SK-N-SH (cell line): Measurements from ENCODE around the gene FCHSD2. TPM values are rescaled to one million over a fixed set of nuclear protein-coding genes. Genes with fewer than 3 reads are reported as not detected.

Experiments
- CTCF ChIA-PET: fragments of 300-600, 350-600 bp; formaldehyde crosslinking; extraction: SDS; loops from one replicate; lab custom pipeline; 2021; lab: Yijun Ruan, JAX
- POLR2A ChIA-PET: fragments of 350-600 bp; sonication (Branson Sonifier 250); formaldehyde crosslinking; extraction: SDS; loops from one replicate; lab custom pipeline; 2020; ENCODE audit warnings: antibody characterized with exemption, inconsistent platforms; lab: Yijun Ruan, JAX
- DNase-seq: peaks from one replicate; pipeline ENCODE4 v3.0.0; 2012
- H2AFZ ChIP-seq: fragments of 200-600 bp; sonication (generic); 2 replicates; pipeline ENCODE4 v1.8.1; 2016; ENCODE audit warnings: antibody characterized with exemption, mild to moderate bottlenecking, low read depth
- H3F3A ChIP-seq: fragments of 200-600 bp; sonication (generic); replicated peaks from 2 replicates; pipeline ENCODE3; 2016; ENCODE audit warnings: antibody characterized with exemption, mild to moderate bottlenecking; ENCODE audit not compliant: insufficient read depth
- H3K27ac ChIP-seq, 2 experiments: fragments of 200-500 bp in 1 of 2; fragments of 200-600 bp in 1 of 2; sonication (Bioruptor generic) in 1 of 2; sonication (generic), shearing (Covaris generic) in 1 of 2; 2 replicates each; pipeline versions ENCODE4 v1.5.1 to v1.6.1; 2014 to 2016; ENCODE audit warnings: low read depth in 2 of 2, inconsistent platforms in 1 of 2, low read length in 1 of 2, mild to moderate bottlenecking in 1 of 2, mixed read lengths in 1 of 2
- H3K27me3 ChIP-seq: fragments of 200-600 bp; sonication (generic), shearing (Covaris generic); 2 replicates; pipeline ENCODE4 v1.6.1; 2016; ENCODE audit warnings: mixed run types; ENCODE audit not compliant: insufficient read depth
- H3K36me3 ChIP-seq, 2 experiments: fragments of 200-500 bp in 1 of 2; fragments of 200-600 bp in 1 of 2; sonication (Bioruptor generic) in 1 of 2; sonication (generic) in 1 of 2; replicated peaks in 1 of 2; 2 replicates each; pipeline versions ENCODE3 to v1.5.1; 2014 to 2016; ENCODE audit warnings: low read length in 1 of 2, mild to moderate bottlenecking in 1 of 2; ENCODE audit not compliant: insufficient read depth in 2 of 2, control insufficient read depth in 1 of 2
- H3K4me1 ChIP-seq, 2 experiments: fragments of 200-500 bp in 1 of 2; fragments of 200-600 bp in 1 of 2; sonication (Bioruptor generic) in 1 of 2; sonication (generic), shearing (Covaris generic) in 1 of 2; 2 replicates each; pipeline versions ENCODE4 v1.5.1 to v1.6.1; 2014 to 2016; ENCODE audit warnings: low read depth in 1 of 2, low read length in 1 of 2, mixed run types in 1 of 2; ENCODE audit not compliant: insufficient read depth in 2 of 2, control insufficient read depth in 1 of 2
- H3K4me2 ChIP-seq: fragments of 200-600 bp; sonication (generic), shearing (Covaris generic); 2 replicates; pipeline ENCODE4 v1.6.1; 2017; ENCODE audit warnings: mixed run types
- H3K4me3 ChIP-seq, 2 experiments: fragments of 200-500 bp in 1 of 2; fragments of 200-600 bp in 1 of 2; sonication (Bioruptor generic) in 1 of 2; sonication (generic), shearing (Covaris generic) in 1 of 2; 2 replicates each; pipeline versions ENCODE4 v1.5.1 to v1.8.1; 2014 to 2016; ENCODE audit warnings: low read depth in 2 of 2, inconsistent platforms in 1 of 2, low read length in 1 of 2, mild to moderate bottlenecking in 1 of 2, mixed read lengths in 1 of 2, moderate library complexity in 1 of 2
- H3K79me2 ChIP-seq: fragments of 200-600 bp; sonication (generic); 2 replicates; pipeline ENCODE4 v1.8.1; 2017; ENCODE audit warnings: mild to moderate bottlenecking; ENCODE audit not compliant: insufficient read depth
- H3K9ac ChIP-seq: fragments of 200-600 bp; sonication (generic); 2 replicates; pipeline ENCODE4 v1.6.1; 2017; ENCODE audit warnings: mixed run types
- H3K9me2 ChIP-seq: fragments of 200-600 bp; sonication (generic); 2 replicates; pipeline ENCODE4 v1.6.1; 2017; ENCODE audit warnings: mixed run types
- H3K9me3 ChIP-seq: fragments of 200-600 bp; sonication (generic); 2 replicates; pipeline ENCODE4 v1.6.1; 2017; ENCODE audit warnings: mixed run types, mild to moderate bottlenecking, moderate library complexity
- H4K20me1 ChIP-seq: fragments of 200-600 bp; sonication (generic); 2 replicates; pipeline ENCODE4 v1.6.1; 2017; ENCODE audit warnings: mild to moderate bottlenecking, mixed run types; ENCODE audit not compliant: insufficient read depth
- CHD2 ChIP-seq: fragments of 150-350 bp; IDR thresholded peaks from 2 replicates; pipeline ENCODE4 v1.6.1; 2018; ENCODE audit warnings: low read length; ENCODE audit not compliant: partially characterized antibody
- EZH2phosphoT487 ChIP-seq: fragments of 200-600 bp; sonication (generic); IDR thresholded peaks from 2 replicates; pipeline ENCODE4 v1.6.1; 2017; ENCODE audit warnings: low read depth, mixed run types, mild to moderate bottlenecking, antibody characterized with exemption, moderate library complexity, borderline replicate concordance
- GABPA ChIP-seq: IDR thresholded peaks from 2 replicates; pipeline ENCODE4 v1.4.0; 2012; ENCODE audit warnings: low read depth, mild to moderate bottlenecking
- GATA2 ChIP-seq: sonication (generic); formaldehyde crosslinking; IDR thresholded peaks from 2 replicates; pipeline ENCODE4 v1.5.0; 2020; ENCODE audit warnings: mild to moderate bottlenecking, missing genetic modification reagents
- IRF3 ChIP-seq: fragments of 150-350 bp; IDR thresholded peaks from 2 replicates; pipeline ENCODE4 v1.6.1; 2016; ENCODE audit warnings: mild to moderate bottlenecking, low read depth, low read length
- MXI1 ChIP-seq: IDR thresholded peaks from 2 replicates; pipeline ENCODE4 v1.6.1; 2012; ENCODE audit warnings: mild to moderate bottlenecking, low read depth, low read length, improper control_type of control experiment
- RAD21 ChIP-seq: IDR thresholded peaks from 2 replicates; pipeline ENCODE4 v1.6.1; 2012; ENCODE audit warnings: mild to moderate bottlenecking, low read length
- RCOR1 ChIP-seq: fragments of 150-350 bp; IDR thresholded peaks from 2 replicates; pipeline ENCODE4 v1.6.1; 2017; ENCODE audit warnings: antibody characterized with exemption, low read length
- REST ChIP-seq: IDR thresholded peaks from 2 replicates; pipeline ENCODE4 v1.6.1; 2012; ENCODE audit warnings: mild to moderate bottlenecking, low read depth, low read length, moderate library complexity
- RXRA ChIP-seq: IDR thresholded peaks from 2 replicates; pipeline ENCODE4 v1.4.0; 2012; ENCODE audit warnings: low read depth, mild to moderate bottlenecking, borderline replicate concordance
- SMC3 ChIP-seq: IDR thresholded peaks from 2 replicates; pipeline ENCODE4 v1.6.1; 2012; ENCODE audit warnings: low read depth, low read length, improper control_type of control experiment
- TCF12 ChIP-seq: IDR thresholded peaks from 2 replicates; pipeline ENCODE4 v1.4.0; 2012
- WGBS: methylation state at CpG from one replicate; pipeline ENCODE4 v1.1.6; 2017; ENCODE audit warnings: low lambda C conversion rate; 5-methylcytosine and 5-hydroxymethylcytosine counted together
- polyA plus RNA-seq, 3 experiments: library from polyadenylated mRNA; depleted of rRNA; stranded (reverse); fragments of >200 nt; gene quantifications; 2 replicates each; pipeline ENCODE4 v1.2.3, GENCODE V29; 2012
- TF ChIP-seq, protein P1 (sequence below): IDR thresholded peaks from 2 replicates; pipeline ENCODE4; 2012

Gene FCHSD2
- polyA plus RNA-seq, 1 of the 3 experiments (the other 2 are of a cell fraction) = 10.4 TPM

DNA sequence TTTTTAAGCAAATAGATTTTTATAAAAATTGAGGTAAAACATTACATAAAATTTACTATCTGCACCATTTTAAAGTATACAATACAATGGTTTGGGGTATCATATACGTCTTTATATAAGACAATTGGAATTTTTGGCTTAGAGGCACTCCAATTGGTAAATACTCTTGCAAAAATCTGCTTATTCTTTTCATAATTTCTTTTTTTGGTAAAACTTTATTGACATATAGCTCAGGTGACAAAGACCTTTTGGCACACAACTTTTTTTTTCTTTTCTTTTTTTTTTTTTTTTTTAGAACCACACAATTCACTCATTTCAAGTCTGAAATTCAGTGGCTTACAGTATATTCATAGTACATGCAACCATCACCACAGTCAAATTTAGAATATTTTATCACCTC lies 270.1 kb downstream of the FCHSD2 start:
- Histone ChIP-seq H3K4me2 (no peak overlapping the region), H3K4me3 (no peak overlapping the region), H3F3A (peaks cover 3% of the 10 kb centered on the region), H3K27ac (no peak overlapping the region), H3K4me1 (no peaks in the 10 kb centered on the region; a peak in 1 of 4 replicates), H3K9me3 (no peaks in the 10 kb centered on the region), H4K20me1 (no peaks in the 10 kb centered on the region), H2AFZ (no peak overlapping the region), H3K27me3 (no peaks in the 10 kb centered on the region), H3K9ac (no peak overlapping the region), H3K36me3 (peaks cover 0 to 30% of the 10 kb centered on the region in 2 experiments), H3K9me2 (no peaks in the 10 kb centered on the region), H3K79me2 (no peaks in the 10 kb centered on the region)
- 94% methylated on average over 1 of the region's 1 CpG for WGBS
- TF ChIP-seq RXRA (no peak), IRF3 (no peak), SMC3 (no peak)
- ChIA-PET CTCF (interaction anchor here (1.3 kb wide), 1 partner anchor 147 kb away, joined by 3 read pairs; no protein-coding TSS in a partner anchor), POLR2A (no interaction called here)
- no peak for DNase-seq

- Histone ChIP-seq H3K36me3 (peaks cover 0 to 24% of the 10 kb centered on the region in 2 experiments), H3K27me3 (no peaks in the 10 kb centered on the region), H3K79me2 (no peaks in the 10 kb centered on the region), H3K9ac (no peak overlapping the region), H4K20me1 (no peaks in the 10 kb centered on the region)
- no peak for DNase-seq
- TF ChIP-seq, protein P1, sequence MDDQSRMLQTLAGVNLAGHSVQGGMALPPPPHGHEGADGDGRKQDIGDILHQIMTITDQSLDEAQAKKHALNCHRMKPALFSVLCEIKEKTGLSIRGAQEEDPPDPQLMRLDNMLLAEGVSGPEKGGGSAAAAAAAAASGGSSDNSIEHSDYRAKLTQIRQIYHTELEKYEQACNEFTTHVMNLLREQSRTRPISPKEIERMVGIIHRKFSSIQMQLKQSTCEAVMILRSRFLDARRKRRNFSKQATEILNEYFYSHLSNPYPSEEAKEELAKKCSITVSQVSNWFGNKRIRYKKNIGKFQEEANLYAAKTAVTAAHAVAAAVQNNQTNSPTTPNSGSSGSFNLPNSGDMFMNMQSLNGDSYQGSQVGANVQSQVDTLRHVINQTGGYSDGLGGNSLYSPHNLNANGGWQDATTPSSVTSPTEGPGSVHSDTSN = peak; percentile 43; the same call in 1 of the 2 replicates
- TF ChIP-seq TCF12 (0 out of 2 replicates have a peak, but pooled peaks have one; percentile 11), GABPA (no peak)
- TF ChIP-seq, all 33 proteins: peak for 2
- H3K27ac ChIP-seq = peak overlapping the region; percentile 1 to 23; a peak in 2 of 4 replicates
- CTCF ChIA-PET = interaction anchor here (1.3 kb wide), 1 partner anchor 146 kb away, joined by 3 read pairs; no protein-coding TSS in a partner anchor
- WGBS = 100% methylated on average over 1 of the region's 1 CpG
- H2AFZ ChIP-seq = no peak overlapping the region
- POLR2A ChIA-PET = no interaction called here
- peaks cover 0 to 4% of the 10 kb centered on the region in 2 experiments; a peak in 1 of 4 replicates for H3K4me1 ChIP-seq
- no peaks in the 10 kb centered on the region for H3K9me3 ChIP-seq
- peaks cover 3% of the 10 kb centered on the region for H3F3A ChIP-seq
- no peak overlapping the region for H3K4me3 ChIP-seq
- no peak overlapping the region for H3K4me2 ChIP-seq
- no peaks in the 10 kb centered on the region for H3K9me2 ChIP-seq
Observed at GRCh38 chr11:72871119-72871518, 271.0 kb downstream of the FCHSD2 start.

GRCh38 chr11:72869831-72870230 lies 272.3 kb downstream of the FCHSD2 start:
- Histone ChIP-seq H3K27me3 (no peaks in the 10 kb centered on the region), H3K4me1 (peaks cover 4 to 7% of the 10 kb centered on the region in 2 experiments; a peak in 2 of 4 replicates), H3K4me3 (no peak overlapping the region), H4K20me1 (peaks cover 12% of the 10 kb centered on the region), H3K9ac (no peak overlapping the region), H2AFZ (no peak overlapping the region)
- TF ChIP-seq RCOR1 (no peak), MXI1 (no peak), IRF3 (no peak), RAD21 (no peak), EZH2phosphoT487 (no peak), REST (no peak), GATA2 (CRISPR knock-in tag) (no peak), CHD2 (no peak)
- TF ChIP-seq, all 33 proteins: peak for 0
- Histone ChIP-seq H3K27ac (no peak overlapping the region), H3F3A (peaks cover 14% of the 10 kb centered on the region), H3K9me3 (no peaks in the 10 kb centered on the region), H3K79me2 (no peaks in the 10 kb centered on the region), H3K36me3 (peaks cover 0 to 21% of the 10 kb centered on the region in 2 experiments), H3K4me2 (no peak overlapping the region), H3K9me2 (no peaks in the 10 kb centered on the region)
- POLR2A ChIA-PET = no interaction called here
- no peak for DNase-seq
- 98% methylated on average over 4 of the region's 4 CpGs for WGBS
- CTCF ChIA-PET = no interaction called here
